GM19324 (cell line): ENCODE results near the gene PEX11B.
"Not testable (repeated sequence)": the region's sequence is repeated elsewhere in the genome, so short reads cannot be mapped to it uniquely, and the experiment has no call there.

Source experiments
- ATAC-seq: cut with Tn5 transposase; IDR thresholded peaks from one replicate; pipeline ENCODE4 v1.9.1; 2021; ENCODE audit warnings: mild to moderate bottlenecking, moderate library complexity; ENCODE audit not compliant: unreplicated experiment, low FRiP score

PEX11B gene

GRCh38 chr1:145953861-145954260 is 35.3 kb upstream of the PEX11B start:
- no peak for ATAC-seq

DNA sequence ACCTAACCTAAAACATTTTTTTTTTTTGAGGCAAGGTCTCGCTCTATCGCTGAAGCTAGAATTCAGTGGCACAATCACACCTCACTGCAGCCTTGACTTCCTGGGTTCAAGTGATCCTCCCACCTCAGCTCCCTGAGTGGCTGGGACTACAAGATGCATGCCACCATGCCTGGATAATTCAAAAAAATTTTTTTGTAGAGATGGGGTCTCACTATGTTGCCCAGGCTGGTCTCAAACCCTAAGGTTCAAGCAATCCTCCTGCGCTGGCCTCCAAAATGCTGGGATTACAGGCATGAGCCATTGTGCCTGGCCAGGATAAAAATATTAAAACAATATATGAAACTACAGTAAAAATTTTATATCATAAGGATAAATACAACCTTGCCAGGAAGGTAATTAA is 34.4 kb upstream of the PEX11B start:
- ATAC-seq: no peak

DNA sequence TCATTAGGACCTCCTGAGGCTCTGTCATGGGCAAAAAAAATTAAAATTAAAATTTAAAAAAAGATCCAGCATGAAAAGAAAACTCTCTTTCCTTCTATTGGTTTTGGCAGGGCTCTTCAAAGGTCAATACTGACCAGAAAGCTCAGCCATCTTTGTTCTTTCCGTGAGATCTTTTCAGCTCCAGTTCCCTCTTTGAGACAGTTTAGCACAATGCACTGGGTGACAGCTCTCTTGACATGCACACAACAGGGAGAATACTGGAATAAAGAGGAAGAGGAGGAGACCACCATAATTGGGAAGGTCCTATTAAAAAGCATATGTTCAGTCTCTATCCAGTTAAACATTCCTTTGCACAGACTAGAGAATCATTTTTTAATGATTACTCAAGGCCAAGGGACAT is 33.0 kb upstream of the PEX11B start:
- no peak for ATAC-seq

- no peak for ATAC-seq
These were observed 30.7 kb upstream of the PEX11B start for GRCh38 chr1:145949219-145949618.

- no peak for ATAC-seq
These were observed 29.0 kb upstream of the PEX11B start for GRCh38 chr1:145947551-145947950.

DNA sequence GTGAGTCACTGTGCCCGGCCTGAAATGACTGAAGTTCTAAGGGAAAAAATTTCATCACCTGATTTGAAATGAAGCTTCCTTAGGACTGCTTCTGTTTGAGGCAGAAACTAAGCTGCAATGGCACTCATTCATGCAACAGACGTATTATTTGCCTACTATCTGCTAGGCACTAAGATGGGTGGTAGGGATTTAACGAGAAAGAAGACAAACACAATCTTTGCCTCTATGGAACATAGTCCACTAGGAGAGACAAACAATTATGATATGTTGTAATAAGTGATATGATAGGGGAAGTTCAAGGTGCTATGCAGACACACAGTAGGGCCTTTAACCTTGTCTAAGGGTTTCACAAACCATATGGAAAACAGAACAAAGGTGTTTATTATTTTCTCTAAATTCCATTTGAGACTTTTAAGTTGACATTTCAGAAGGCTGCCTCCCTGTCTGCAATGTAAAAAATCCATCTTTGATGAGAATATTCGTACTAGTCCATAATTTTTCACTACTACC is 28.0 kb upstream of the PEX11B start:
- ATAC-seq: no peak

- no peak for ATAC-seq
These were observed 26.0 kb upstream of the PEX11B start for GRCh38 chr1:145944532-145944931.

- ATAC-seq: no peak
These were observed 24.4 kb upstream of the PEX11B start for GRCh38 chr1:145942871-145943270.

DNA sequence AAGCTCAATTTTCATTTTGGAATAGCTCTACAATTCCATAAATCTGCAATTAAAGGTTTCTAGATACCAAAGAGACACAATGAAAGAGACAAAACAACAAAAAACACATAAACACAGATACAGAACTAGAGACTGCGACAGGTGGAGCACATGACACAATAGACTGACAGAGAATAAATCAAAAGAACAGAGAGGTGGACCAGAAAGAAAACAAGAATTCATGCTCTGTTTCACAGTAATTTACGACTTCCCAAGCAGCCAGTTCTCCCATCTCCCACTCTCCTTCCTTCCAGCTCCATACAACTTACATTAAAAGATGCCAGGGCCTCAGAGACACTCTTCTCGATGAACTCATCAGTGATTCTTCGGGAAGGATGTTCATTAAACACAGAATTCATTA is 23.9 kb upstream of the PEX11B start:
- ATAC-seq: no peak

GRCh38 chr1:145937436-145937835 is 18.9 kb upstream of the PEX11B start:
- ATAC-seq: no peak

DNA sequence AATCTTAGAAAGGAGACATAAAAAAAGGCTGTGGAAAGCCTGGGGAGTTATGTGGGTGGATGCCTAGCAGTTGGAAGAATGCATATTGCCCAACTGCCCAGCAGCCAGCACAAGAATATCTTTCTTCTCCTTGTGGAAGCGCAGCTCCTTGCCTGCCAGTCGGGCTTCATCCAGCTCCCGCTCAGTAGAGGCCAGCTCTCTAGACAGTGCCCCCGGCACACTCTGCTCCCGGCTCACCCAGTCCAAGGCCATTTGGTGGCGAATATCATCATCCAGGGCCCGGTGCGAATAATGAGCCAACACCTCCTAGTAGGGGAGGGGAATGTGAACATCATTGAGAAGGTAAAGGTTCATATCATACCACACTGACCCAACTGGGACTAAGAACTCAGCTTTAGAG is 17.7 kb upstream of the PEX11B start:
- no peak for ATAC-seq

GRCh38 chr1:145935708-145936107 is 17.2 kb upstream of the PEX11B start:
- no peak for ATAC-seq

DNA sequence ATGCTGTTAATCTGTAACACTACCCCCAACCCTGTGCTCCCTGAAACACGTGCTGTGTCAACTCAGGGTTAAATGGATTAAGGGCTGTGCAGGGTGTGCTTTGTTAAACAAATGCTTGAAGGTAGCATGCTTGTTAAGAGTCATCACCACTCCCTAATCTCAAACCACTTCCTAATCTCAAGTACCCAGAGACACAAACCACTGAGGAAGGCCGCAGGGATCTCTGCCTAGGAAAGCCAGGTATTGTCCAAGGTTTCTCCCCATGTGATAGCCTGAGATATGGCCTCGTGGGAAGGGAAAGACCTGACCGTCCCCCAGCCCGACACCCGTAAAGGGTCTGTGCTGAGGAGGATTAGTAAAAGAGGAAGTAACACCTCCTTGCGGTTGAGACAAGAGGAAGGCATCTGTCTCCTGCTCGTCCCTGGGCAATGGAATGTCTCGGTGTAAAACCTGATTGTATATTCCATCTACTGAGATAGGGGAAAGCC is 14.0 kb upstream of the PEX11B start:
- ATAC-seq: not testable (repeated sequence)

DNA sequence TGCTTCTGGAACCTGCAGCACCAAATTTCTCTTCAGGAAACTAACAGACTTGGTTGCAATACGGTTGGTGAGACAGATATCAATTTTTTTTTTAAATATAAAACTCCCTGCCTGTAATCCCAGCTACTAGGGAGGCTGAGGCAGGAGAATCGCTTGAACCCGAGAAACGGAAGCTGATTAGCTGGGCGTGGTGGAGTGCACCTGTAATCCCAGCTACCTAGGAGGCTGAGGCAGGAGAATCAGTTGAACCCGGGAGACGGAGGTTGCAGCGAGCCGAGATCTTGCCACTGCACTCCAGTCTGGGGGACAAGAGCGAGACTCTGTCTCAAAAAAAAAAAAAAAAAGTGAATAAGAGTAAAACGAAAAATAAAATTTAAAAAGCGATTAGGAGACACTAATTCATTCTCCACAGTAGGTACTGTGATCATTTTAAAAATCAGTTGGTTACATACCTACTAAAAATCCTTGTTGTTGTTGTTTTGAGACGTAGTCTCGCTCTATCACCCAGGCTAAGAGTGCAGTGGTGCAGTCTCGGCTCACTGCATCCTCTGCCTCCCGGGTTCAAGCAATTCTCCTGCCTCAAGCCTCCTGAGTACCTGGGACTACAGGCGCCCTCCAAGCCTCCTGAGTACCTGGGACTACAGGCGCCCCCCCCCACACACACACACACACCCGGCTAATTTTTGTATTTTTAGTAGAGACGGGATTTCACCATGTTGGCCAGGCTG is 9.6 kb upstream of the PEX11B start:
- no peak for ATAC-seq

DNA sequence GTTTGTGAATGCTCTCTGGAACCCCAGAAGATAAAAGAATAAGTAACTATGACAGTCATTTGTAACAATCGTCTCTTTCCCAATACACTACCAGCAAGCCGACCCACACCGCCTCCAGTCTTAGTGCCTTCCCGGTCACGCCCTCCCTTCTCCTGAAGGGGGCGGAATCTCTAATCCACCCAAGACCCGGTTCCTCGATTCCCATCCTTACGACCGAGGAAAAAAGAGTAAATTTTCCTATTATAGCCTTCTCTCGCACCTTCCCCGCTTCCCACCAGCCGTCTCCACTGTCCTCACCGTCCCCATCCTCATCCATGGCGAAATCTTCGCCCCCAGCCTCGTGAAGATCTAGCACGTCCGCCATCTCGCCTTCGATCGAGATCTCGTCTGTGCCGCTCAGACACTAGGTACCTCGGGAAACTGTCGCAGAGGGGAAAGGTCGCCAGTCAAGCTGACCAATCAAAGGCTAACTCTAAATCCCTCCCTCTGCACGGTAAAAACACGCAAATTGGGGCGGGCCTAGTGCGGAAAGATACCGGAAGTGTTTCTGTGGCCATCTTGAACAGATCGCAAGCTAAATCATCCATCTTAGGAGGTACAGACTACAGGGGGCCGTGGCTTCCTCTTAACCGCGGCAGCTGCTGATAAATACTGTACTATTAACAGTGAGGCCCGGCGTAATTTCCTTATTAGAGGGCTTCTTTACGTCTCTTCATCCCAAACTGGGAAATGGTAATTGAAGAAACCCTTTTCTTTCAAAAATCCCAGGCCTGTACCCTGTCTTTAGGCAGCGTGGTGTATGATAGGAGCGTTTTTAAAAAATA is 8.8 kb upstream of the PEX11B start, which contains the start of gene RBM8A:
RBM8A (minus strand) TSS at position 422 of the 824 bp plus-strand sequence; CDS start at position 364, 58 bp downstream.
- peak; percentile 96 for ATAC-seq

GRCh38 chr1:145926686-145927062 is 8.2 kb upstream of the PEX11B start:
- peak; percentile 2 for ATAC-seq

- no peak for ATAC-seq
These were observed 3.7 kb upstream of the PEX11B start for GRCh38 chr1:145922266-145922665.

DNA sequence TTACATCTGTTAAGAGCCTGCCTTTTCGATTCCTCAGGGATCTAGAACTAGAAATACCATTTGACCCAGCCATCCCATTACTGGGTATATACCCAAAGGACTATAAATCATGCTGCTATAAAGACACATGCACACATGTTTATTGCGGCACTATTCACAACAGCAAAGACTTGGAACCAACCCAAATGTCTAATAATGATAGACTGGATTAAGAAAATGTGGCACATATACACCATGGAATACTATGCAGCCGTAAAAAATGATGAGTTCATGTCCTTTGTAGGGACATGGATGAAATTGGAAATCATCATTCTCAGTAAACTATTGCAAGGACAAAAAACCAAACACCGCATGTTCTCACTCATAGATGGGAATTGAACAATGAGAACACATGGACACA is 1.8 kb upstream of the PEX11B start:
- not testable (repeated sequence) for ATAC-seq

DNA sequence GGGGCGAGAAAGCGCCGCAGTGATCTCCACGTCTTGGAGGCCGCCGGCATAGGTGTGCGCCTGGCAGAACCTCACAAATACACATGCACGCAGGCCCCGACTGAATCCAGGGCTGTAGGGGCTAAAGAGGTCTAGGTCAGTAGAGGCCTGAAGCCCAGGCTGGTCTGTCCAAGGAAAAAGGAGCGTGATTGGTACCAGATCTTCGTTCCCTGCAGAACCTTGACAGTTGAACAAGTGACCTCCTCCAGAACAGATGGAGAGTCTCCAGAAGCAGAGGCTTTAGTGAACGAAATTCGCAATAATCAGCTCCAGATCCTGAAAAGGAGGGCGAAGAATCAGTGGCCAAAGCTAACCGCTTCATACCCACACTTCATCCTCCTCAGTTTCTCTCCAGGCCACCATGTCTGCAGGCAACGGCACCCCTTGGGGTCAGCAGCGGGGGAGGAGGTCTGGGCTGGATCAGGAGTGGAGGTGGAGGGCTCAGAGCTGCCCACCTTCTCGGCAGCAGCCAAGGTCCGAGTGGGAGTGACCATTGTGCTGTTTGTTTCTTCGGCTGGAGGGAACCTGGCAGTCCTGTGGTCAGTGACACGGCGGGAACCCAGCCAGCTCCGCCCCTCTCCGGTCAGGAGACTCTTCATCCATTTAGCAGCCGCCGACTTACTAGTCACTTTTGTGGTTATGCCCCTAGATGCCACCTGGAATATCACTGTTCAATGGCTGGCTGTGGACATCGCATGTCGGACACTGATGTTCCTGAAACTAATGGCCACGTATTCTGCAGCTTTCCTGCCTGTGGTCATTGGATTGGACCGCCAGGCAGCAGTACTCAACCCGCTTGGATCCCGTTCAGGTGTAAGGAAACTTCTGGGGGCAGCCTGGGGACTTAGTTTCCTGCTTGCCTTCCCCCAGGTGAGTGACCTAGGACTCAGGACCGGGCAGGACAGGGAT is 749 bp upstream of the PEX11B start:
- no peak for ATAC-seq

DNA sequence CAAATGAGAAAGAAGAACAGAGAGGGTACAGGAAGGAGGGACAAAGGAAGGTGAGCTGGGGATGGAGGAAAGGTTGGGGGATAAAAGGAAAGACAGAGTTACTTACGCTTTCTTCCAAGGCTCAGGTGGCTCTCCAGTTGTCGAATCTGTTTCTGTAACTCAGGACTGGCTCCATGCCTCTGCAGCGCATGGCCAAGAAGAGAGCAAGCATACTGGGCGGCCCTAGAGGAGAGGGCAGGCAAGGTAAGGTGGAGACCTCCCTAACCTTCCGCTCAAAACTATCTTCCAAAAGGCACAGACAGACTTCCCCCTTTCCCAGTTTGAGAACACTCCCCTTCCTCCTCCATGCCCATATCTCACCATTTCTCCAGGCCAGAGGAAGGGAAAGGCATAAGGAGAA is 922 bp downstream of the PEX11B start:
- no peak for ATAC-seq
